Transverse colon (tissue), 3 donors: ENCODE results near the gene SPRR5.

Experiments
- CTCF ChIP-seq, 5 experiments: fragments of 200-600 bp in 3 of 5; fragments of 450-650 bp in 2 of 5; sonication (generic) in 3 of 5; IDR thresholded peaks; 1 replicate in 2 of 5; 2 replicates in 3 of 5; pipeline ENCODE4 v1.5.1; 2016 to 2017; ENCODE audit warnings: antibody characterized with exemption in 5 of 5, inconsistent platforms in 3 of 5, mild to moderate bottlenecking in 2 of 5, moderate library complexity in 1 of 5
- EP300 ChIP-seq: sonication (generic); formaldehyde crosslinking; IDR thresholded peaks from one replicate; pipeline ENCODE4 v1.6.1; 2017; ENCODE audit warnings: antibody characterized with exemption, low read depth

- TF ChIP-seq CTCF (IDR thresholded peaks at IDR 0.05) (no peak), EP300 (no peak)
Observed at GRCh38 chr1:152946651-152947256, at the start of gene SPRR5.
